ENCODE measurements around the gene SIGLEC6.

The SIGLEC6 gene

GRCh38 chr19:51548213-51548651, 16.8 kb upstream of the SIGLEC6 start:
- no peak for DNase-seq

- no peak for DNase-seq
These were observed 16.1 kb upstream of the SIGLEC6 start for GRCh38 chr19:51547397-51548212.

- no peak for DNase-seq
These were observed 15.4 kb upstream of the SIGLEC6 start for GRCh38 chr19:51546650-51547396.

- DNase-seq, result no peak
These were observed 14.7 kb upstream of the SIGLEC6 start for GRCh38 chr19:51546107-51546649.

DNA sequence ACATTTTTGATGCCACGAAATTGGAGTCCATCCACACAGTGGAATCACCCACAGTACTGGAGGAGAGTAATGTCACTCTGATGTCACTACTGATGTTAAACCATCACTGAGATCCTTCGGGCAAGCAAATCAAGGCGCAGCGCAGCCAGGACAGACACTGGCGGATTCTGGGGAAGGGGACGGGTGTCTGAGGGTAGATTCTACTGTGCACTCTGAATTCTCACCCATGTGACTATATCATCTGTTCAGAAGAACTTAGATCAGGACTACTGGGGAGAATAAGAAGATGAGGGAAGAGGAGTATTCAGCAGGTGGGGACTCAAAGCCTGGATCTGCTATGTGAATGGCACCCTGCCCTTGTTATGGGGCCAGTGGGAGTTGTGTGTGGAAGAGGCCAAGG, 12.6 kb upstream of the SIGLEC6 start:
- DNase-seq, result no peak

DNA sequence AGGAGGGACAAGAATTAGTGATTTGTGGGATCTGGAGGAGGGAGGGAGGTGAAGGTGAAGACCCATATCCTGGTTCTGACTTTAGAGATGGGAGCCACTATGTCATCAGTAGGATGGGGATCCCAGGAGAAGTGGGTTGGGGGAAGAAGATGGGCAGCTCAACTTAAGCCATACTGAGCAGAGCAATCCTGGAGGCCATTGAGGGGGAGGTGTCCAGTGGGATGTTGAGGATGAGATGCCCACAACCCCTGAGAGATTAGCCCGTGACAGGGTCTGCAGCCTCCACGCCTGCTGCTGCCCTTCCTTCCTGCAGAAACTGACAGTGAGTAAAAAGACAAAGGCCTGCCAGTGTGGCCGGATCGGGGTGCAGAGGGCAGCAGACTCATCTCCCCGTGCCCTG, 11.2 kb upstream of the SIGLEC6 start:
- no peak for DNase-seq

DNA sequence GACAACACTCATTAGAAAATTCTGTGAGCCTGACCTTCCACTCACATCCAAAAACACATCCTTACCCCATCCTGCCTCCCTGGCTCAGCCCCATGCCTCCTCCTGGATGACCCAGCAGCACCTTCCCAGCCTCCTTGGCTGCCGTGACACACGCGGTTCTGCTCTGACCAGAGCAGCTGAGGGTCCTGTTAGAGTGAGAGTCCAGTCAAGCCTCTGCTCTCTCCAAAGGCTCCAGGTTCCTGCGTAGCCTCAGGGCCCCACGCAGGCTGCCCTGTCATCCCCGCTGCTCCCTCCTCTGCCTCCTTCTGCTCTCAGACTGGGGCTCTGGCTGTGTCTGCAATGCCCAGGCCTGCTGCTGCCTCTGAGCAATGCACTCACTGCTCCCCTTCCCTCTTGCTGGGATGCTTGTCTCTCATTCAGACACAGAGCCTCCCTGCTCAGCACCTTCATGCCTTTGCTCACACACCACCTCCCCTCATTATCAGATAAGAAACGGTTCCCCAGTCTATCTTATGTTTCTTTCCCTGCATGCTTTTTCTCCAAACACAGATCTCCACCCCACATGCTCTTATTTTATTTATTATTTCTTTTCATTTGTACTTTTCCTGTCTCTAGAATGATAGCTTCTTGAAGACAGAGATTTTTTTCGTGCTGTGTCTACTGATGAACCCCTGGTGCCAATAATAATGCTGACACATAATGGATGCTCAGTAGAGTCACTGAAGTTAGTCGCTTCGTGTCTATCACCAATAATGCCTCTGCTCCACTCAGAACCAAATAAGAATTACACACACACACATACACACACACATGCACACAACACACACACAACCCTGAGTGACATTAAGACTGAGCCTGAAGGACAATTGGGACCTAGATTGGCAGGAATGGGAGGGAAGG, 10.2 kb upstream of the SIGLEC6 start:
- DNase-seq, result no peak

DNA sequence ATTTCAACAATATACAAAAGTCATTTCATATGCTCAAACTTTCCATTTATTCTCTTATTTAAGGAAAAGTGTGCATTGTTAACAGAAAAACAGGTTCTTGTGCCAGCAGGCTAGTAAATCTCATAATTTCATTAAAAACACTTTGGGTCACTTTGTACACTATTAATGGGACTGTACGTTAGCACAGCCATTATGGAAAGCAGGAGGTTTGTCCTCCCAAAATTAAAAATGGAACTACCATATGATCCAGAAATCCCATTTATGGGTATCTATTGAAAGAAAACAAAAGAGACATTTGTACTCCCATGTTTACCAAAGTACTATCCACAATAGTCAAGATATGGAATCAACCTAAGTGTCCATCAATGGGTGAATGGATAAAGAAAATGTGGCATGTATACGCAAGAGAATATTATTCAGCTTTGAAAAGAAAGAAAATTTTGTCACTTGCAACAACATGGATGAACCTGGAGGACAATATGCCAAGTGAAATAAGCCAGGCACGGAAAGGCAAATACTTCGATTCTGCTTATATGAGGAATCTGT, 8.4 kb upstream of the SIGLEC6 start:
- no peak for DNase-seq

DNA sequence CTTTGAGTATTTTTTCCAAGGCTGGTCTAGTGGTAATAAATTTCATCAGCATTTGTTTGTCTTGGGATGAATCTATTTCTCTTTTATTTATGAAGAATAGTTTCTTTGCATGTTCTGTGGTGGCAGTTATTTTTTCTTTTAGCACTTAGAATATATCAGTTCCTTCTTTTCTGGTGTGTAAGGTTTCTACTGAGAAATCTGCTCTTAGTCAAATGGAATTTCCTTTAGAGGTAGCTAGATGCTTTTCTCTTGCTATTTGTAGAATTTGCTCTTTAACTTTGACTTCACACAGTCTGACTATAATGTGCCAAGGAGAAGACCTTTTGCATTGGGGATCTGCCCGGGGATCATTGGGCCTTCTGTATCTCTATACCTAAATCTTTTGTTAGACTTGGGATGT, 4.1 kb upstream of the SIGLEC6 start:
- no peak for DNase-seq

GRCh38 chr19:51530616-51531015, 854 bp downstream of the SIGLEC6 start:
- DNase-seq, result no peak

DNA sequence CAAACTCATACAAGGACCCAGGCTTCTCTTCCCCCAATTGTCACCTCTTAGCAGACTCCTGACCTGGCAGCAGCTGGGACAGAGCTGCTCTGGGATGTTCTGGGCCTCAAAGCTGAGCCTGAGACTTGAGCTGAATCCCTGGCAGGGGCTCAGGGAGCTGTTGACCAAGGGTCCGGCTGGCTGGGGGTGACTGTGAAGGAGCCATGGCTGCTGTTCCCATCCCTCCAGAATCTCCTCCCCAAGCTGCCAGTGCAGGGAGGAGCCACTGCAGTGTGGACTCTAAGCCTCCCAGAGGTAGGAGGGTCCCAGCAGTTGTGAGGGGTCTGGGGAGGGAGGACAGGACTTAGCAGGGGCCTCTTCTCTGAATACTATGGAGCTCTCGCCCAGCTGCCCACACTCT, 2.2 kb downstream of the SIGLEC6 start:
- no peak for DNase-seq

GRCh38 chr19:51525651-51526050, 5.8 kb downstream of the SIGLEC6 start:
- DNase-seq, result no peak

- no peak for DNase-seq
These were observed 6.7 kb downstream of the SIGLEC6 start for GRCh38 chr19:51524666-51525264.

DNA sequence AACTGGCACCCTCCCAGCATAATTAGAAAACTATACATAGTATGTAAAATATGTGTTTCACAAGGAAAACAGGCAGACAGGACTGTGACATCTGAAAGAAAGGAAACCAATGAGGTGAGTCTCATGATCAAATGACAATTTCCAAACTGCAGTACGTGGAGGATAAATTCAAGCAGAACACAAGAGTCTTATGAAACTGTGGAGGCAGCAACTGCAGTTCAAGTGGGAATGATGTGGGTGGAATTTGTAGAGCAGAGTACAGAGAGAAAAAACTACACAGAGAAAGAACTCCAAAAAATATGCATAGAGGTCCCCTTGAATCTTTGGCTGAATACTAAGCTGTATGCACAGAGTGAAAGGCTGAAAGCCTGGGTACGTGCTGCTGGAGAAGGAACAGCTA, 9.7 kb downstream of the SIGLEC6 start:
- DNase-seq, result no peak

DNA sequence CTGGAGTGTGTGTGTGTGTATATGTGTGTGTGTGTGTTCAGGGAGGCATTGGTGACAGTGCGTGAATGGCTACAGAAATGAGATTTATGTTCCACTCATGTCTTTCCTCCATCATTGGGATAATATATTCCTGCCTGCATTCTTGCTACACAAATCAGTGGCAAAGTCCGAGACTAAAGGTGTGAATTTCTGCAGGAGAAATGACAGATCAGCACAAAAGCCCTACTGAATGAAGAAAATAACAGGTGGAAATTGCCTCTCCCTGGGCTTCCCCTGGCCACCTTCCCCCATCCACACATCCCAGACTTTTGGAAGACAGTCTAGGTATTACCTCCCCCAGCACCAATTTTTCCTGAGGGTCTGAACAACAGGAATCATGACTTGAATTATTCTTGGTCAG, 10.1 kb downstream of the SIGLEC6 start:
- no peak for DNase-seq

DNA sequence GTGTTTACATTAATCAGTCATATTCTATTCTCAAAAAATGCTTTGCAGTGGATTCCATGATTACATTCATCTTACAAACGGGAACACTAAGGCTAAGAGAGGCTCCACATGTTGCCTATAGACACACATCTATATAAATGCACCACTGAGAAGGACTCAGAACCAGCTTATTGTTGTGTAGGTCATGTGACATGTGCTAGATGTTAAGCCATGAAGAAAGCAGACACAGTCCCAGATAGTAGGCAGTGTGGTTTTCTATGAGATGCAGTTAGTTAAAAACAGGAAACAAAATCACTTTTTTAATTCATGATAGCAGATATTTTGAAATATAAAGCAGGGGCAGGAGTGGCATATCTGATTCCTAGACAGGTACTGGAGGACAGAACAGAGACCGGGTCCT, 10.7 kb downstream of the SIGLEC6 start:
- DNase-seq, result no peak

DNA sequence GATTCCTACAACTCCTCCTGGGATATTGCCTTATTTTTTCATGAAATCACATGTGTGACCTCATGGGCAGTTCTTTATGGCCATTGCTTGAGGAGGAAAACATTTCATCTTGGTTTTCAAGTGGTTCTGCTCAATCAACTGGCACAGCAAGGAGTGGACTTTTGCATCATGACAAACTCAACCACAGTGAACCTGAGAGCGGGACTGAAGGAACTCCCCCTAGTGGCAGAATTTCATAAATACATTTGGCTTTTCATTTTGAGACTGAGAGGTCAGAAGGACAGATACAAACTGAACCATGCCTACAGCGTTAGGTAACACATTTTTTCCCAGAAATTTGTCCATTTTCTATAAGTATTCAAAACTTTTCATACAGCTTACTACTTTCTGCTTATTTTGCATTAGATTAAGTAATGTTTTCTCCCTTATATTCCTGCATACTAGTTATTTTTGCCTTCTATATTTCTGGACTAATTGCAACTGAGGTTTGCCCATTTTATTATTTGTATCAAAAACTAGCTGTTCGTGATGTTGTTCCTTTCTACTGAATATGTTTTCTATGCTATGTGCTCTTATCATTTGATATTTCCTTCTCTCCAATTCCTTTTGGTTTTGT, 16.5 kb downstream of the SIGLEC6 start:
- DNase-seq, result no peak

DNA sequence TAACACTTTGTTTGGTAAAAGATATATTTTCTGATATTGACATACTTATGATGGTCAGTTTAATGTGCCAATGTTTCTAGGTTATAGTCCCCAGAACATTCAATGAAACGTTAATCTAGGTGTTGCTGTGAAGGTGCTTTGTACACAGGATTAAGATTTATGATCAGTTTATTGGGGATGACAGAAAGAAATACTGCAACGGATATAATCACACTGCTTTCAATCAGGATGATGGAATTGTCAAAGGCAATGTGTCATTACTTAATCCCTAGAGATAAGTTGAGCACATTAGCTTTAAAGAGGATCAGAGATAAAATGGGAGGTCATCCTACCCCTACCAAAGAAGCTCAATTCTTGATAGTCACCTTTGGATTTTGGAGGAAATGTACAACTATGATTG, 17.5 kb downstream of the SIGLEC6 start:
- DNase-seq, result no peak

DNA sequence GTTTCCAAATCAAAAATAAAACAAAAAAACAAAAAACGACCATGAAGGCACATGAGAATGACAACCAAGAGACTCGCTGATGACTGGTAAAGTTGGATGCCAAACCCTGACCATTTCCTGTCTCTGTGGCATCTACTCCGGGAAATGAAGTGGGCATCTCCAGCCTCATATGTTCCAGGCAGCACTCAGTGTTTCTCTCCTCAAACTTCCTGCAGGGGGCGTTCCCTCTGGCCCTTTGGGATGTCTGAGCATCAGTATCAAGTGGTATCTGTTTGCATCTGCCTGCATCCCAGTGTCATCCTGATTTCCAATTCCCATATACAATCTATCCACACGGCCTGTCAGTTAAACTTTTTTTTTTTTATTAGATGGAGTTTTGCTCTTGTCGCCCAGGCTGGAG, 20.1 kb downstream of the SIGLEC6 start:
- DNase-seq, result no peak

DNA sequence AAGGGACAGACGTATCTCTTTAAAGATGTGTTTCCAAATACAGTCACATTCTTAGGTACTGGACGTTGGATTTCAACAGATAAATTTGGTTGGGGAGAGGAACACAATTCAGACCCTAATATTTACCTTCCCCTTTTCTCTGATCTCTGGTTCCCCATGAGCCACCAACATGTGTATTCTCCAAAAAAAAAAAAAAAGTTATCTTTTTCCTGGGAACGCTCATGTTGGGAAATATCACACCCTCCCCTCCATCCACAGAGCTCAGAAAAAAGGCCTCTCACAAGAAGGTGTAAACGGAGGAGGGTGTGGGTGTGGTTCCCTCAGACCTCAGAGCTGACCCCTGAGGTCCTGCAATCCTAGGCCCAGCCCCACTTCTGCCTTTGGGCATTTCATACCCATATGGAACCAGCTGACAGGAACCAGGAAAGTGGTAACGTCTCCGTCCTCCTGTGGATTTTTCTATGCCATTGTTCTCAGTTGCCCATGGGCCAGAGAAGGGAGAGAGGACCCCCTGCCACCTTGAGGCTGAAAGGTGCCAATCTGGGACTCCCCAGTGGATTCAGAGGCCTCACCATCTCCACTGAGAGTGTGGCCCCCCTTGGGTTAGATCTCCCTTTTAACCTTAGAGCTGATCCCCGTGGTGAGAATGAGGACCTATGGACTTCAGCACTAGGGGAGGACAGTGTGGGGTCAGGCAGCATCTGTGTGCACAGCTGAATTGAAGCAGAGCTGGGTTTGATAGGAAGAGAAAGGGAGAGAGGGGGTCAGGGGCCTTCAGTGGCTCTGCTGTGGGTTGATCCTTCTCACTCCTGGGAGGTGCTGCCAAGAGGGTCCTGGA, 21.4 kb downstream of the SIGLEC6 start:
- no peak for DNase-seq

Measured in NCI-H510A (cell line).